ENCODE results near the gene RPTN. TPM values are rescaled to one million over a fixed set of nuclear protein-coding genes. Genes with fewer than 3 reads are reported as not detected.
"Not testable (repeated sequence)": the region's sequence is repeated elsewhere in the genome, so short reads cannot be mapped to it uniquely, and the experiment has no call there.

Gene RPTN
- total RNA-seq, 2 donors from 2014 or later, result not detected

DNA sequence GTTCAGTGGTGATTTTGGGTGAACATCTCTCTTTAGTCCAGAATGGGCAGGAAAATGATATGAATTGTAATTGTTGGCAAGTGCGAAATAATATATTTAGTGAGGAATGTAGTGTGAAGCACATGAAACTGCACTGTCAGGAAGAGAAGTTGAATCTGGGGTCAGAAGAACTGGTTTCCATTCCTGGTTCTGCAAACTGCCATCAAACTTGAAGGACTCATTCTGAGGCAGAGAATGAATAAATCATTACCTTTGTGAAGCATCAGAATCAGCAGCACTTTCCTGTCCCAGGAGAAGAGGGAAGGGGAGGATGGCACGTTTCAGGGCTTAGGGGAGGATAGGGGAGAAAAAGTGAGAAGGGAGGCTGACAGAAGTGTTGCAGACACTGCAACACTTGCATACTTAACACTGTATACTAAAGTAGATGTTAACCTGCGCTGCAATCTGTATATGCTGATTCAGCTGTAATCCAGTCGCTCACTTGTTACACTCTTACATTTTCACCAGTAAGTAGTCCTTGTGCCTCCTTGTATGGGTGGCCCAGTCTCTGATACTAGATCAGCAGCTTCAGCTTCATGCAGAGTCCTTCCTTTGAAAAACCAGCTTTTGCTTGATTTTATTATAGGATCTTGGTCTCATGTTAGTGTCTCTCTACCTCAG is 10.5 kb upstream of the RPTN start:
- ATAC-seq (no peak), DNase-seq (no peak)
- intact Hi-C loops (cut with DNase I, micrococcal nuclease), result loop anchor here in 1 of 2 donors (10.0 kb wide), 1 partner anchor 715 kb away; no protein-coding TSS in a partner anchor

GRCh38 chr1:152168535-152168868 is 9.5 kb upstream of the RPTN start:
- intact Hi-C loops (cut with DNase I, micrococcal nuclease), result no loop called here
- no peak for ATAC-seq
- no peak for DNase-seq

DNA sequence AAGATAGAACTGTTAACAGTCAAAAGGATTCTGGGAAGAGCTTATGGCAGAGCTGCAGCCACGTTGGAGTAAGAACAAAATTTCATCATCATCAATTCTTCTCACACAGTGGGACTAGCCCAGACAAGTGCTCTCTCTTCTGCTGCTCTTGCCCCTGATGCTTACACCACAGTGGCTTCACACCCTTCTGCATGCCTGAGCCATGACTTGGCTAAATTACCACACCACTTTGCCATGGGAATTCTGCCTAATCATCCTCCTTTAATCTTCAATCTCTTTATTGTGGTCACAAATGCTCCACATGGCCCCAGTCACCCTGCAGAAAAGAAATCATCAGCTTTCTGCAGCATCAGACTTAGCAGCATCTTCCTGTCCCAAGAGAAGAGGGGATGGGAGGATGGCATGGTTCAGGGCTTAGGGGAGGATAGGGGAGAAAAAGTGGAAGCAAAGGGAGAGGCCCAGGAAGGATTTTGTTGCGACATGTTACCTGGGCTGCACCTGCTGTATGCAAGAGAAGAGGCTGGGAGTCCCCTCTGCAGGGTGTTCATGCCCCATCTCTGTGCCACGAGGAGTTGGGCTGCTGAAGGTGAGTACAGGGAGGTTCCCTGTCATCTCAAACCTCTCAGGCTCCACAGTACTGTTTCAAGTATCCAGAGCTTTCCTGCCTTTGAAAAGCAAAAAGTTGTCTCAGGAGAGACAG is 9.0 kb upstream of the RPTN start:
- DNase-seq (no peak), ATAC-seq (no peak)
- intact Hi-C loops (cut with DNase I, micrococcal nuclease), result no loop called here

GRCh38 chr1:152166966-152167365 is 7.9 kb upstream of the RPTN start:
- ATAC-seq, result no peak
- no peak for DNase-seq
- intact Hi-C loops (cut with DNase I, micrococcal nuclease), result no loop called here

DNA sequence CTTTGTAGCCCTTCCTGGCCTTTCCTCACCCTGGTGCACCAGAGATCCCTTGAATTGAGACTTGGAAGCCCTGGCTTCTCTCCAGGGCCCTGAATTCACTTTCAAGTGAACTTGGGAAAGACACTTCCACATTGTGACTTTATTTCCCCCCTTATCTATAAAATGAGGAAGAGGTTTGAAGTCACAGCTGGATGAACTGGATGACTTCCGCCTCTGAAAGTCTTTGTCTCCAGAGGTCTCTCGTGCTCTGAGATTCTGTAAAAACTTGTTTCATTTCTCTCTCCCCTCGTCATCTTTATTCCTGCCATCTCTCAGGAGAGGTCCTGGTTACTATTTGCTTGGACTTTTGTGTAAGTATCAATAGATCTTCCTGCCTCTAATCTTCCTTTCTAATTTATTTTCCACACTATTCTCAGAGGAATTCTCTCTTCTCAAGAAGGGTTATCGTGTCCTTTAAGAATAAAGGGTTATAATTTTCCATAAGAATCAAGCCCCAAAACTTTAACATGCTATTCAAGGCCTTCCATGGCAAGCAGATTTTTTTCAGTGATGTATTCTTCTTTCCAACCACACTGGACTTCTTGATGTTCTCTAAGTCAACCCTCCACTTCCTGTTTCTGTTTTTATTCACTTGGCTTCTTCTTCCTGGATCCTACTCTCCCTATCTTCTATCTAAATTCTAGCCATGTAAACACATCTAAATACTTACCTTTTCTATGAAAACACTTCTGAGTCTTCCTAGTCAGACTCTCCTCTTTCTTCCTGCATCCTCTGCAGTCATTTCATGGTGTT is 6.5 kb upstream of the RPTN start:
- ATAC-seq, result no peak
- DNase-seq, result no peak
- intact Hi-C loops (cut with DNase I, micrococcal nuclease), result no loop called here

GRCh38 chr1:152164517-152165136 is 5.6 kb upstream of the RPTN start:
- DNase-seq, result no peak
- intact Hi-C loops (cut with DNase I, micrococcal nuclease), result no loop called here
- no peak for ATAC-seq

GRCh38 chr1:152162792-152163463 is 3.9 kb upstream of the RPTN start:
- ATAC-seq (no peak), DNase-seq (no peak)
- intact Hi-C loops (cut with DNase I, micrococcal nuclease), result no loop called here

DNA sequence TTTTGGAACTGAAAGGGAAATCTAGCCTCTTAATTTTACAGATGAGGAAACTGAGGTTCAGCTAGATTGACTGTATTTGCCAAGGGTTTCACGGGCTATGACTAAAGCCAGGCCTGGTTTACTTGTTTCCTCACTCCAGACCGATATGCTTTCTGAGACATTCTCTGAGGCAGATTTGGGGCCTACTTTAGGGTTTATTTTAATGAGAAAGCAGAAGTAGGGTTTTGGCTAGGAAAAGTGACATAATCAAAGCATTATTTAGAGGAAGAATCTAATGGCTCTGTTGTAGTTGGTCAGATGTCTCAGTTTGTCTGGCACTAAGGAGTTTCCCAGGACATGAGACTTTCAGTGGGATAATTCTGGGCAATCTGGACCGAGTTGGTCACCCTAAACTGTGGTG is 1.5 kb upstream of the RPTN start:
- DNase-seq, result no peak
- ATAC-seq, result no peak
- intact Hi-C loops (cut with DNase I, micrococcal nuclease), result no loop called here

DNA sequence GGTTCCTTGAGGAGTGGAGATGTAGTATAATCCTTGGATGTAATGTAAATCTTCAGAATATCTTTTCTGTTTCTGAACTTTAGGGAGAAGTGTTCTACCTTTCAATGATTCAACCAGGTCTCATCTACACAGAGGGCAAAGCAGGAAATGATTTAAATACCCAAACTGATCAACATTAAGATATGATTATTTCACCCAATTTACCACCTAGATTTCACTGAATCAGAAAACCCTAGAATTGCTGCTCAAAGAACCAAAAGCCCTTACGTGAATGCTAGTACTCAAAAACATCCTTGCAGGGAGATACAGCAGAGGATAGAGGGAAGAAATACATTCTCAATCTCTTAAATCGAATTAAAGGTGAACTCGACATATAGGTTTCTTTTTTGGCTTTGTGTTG is 5.0 kb downstream of the RPTN start:
- intact Hi-C loops (cut with DNase I, micrococcal nuclease), result no loop called here
- DNase-seq, result no peak
- ATAC-seq, result no peak

DNA sequence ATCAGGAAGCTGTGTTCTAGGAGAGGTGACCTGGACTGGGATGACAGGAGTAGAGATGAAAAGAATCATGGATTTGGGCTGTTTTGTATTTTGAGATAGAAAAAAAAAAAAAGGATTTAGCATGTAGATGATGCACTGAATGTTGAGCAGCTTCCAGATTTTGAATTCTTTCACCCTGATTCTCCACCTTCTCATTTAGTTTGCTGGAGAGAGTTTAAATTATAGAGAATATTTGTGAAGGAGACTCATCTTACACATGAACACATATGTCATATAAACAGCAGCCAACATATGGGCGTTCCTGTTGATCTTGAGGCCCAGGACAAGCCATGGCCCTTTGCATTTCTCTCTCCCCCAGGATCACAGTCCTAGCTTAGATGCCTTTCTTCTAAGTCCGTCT is 7.4 kb downstream of the RPTN start:
- ATAC-seq (no peak), DNase-seq (no peak)
- intact Hi-C loops (cut with DNase I, micrococcal nuclease), result no loop called here

DNA sequence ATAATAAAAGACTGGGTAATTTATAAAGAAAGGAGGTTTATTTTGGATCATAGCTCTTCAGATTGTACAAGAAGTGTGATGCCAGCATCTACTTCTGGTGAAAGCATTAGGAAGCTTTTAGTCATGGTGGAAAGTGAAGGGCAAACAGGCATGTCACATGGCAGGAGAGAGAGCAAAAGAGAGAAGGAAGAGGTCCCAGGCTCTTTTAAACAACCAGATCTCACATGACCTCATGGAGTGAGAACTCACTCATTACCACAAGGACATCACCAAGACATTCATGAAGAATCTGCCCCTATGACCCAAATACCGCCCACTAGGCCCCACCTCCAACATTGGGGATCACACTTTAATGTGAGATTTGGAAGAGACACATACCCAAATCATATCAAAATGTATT is 10.0 kb downstream of the RPTN start:
- DNase-seq (no peak), ATAC-seq (no peak)
- intact Hi-C loops (cut with DNase I, micrococcal nuclease), result no loop called here

GRCh38 chr1:152148051-152148450 is 11.0 kb downstream of the RPTN start:
- DNase-seq (no peak), ATAC-seq (no peak)
- intact Hi-C loops (cut with DNase I, micrococcal nuclease), result no loop called here

DNA sequence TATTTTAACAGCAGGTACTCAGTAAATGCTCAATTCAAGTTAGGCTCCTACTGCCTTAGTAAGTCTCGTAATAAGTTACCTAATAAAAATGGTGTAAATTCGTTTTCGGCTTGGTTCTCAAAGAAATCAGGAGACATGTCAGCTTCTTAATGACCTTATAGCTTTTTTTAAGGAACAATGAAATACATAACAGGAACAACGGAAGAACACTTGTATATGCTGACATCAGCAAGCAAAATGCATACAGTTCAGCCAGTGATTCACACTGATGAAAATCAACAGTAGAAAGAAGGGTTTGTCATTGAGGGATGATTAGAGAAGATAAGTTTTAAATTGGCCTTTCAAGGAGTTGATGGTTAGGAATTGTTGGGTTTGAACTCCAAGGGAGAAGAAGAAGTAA is 13.3 kb downstream of the RPTN start:
- no peak for ATAC-seq
- intact Hi-C loops (cut with DNase I, micrococcal nuclease), result no loop called here
- DNase-seq, result no peak

GRCh38 chr1:152144674-152145183 is 14.3 kb downstream of the RPTN start:
- ATAC-seq; intact Hi-C loops (cut with DNase I, micrococcal nuclease); DNase-seq: not testable (repeated sequence)

DNA sequence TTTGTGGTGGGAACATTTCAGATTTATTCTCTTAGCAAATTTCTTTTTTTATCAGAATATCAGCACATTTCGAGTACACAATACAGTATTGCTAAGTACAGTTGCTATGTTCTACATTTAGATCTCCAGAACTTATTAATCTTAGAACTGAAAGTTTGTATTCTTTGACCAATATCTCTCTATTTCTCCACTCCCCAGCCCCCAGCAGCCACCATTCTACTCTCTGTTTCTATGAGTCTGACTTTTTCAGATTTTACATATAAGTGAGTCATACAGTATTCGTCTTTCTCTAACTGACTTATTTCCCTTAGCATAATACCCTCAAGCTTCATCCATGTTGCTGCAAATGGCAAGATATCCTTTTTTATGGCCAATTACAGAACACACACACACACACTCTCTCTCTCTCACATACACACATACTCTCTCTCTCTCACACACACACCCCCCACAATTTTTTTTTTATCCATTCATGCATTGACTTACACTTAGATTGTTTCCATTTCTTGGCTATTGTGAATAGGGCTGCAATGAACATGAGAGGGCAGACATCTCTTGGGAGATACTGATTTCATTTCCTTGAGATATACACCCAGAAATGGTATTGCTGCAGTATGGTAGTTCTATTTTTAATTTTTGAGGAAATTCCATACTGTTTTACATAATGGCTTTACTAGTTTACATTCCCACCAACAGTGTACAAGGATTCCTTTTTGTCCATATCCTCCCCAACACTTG is 15.7 kb downstream of the RPTN start:
- DNase-seq (no peak), ATAC-seq (no peak)
- intact Hi-C loops (cut with DNase I, micrococcal nuclease), result loop anchor here in 1 of 2 donors (2.0 kb wide), 1 partner anchor 41 kb away; no protein-coding TSS in a partner anchor

GRCh38 chr1:152141971-152142584 is 16.9 kb downstream of the RPTN start:
- DNase-seq (peak in 1 of 2 donors; percentile 72), ATAC-seq (peak; percentile 62)
- intact Hi-C loops (cut with DNase I, micrococcal nuclease), result loop anchor here in 1 of 2 donors (2.0 kb wide), 1 partner anchor 43 kb away; no protein-coding TSS in a partner anchor

- DNase-seq (no peak), ATAC-seq (no peak)
Measured at GRCh38 chr1:152137215-152137614, 21.8 kb downstream of the RPTN start.

DNA sequence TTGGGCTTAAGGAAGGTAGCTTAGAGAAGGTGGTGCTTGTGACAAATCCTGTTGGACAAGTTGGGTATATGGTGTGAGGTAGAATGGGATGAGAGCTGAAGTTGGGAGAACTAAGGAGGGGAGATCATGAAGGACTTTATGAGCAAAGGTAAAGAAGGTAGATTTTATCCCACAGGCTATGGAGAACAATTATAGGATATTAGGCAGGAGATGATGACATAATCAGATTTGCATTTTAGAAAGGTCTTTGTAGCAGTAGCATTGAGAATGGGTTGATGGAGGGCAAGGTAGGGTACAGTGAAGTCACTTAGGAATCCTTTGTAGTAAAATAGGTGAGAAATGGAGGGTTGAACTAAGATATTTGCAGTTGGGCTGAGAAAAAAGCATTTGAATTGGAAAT is 28.8 kb downstream of the RPTN start:
- no peak for ATAC-seq

More at GRCh38 chr1:152137215-152137614, 21.8 kb downstream of the RPTN start:
- intact Hi-C loops (cut with DNase I, micrococcal nuclease), result no loop called here

More for the DNA sequence above, 28.8 kb downstream of the RPTN start:
- intact Hi-C loops (cut with DNase I, micrococcal nuclease), result no loop called here
- no peak for DNase-seq

Data from left colon (tissue), 2 donors.